H1 (cell line): ENCODE measurements around the gene HOXD11. TPM values are rescaled to one million over a fixed set of nuclear protein-coding genes. Genes with fewer than 3 reads are reported as not detected.

Source experiments
- CTCF ChIA-PET: fragments of 300-600 bp; sonication (Branson Sonifier 250); formaldehyde crosslinking; loops from one replicate; lab custom pipeline; 2021; ENCODE audit not compliant: partially characterized antibody; lab: Charles Lee
- POLR2A ChIA-PET: fragments of 300-600 bp; sonication (Branson Sonifier 250); formaldehyde crosslinking; loops from one replicate; lab custom pipeline; 2021; ENCODE audit warnings: inconsistent platforms; ENCODE audit not compliant: partially characterized antibody; lab: Charles Lee
- DNase-seq, 2 experiments: peaks; one replicate each; pipeline versions ENCODE4 v3.0.0 to v3.0.0-alpha.2; 2010 to 2022; ENCODE audit warnings: low spot score in 2 of 2, low read depth in 1 of 2, mixed read lengths in 1 of 2
- FAIRE-seq: peaks from 2 replicates; lab custom pipeline; 2011; peaks lifted over from hg19 to GRCh38; lab: Jason Lieb, UNC
- H2AFZ ChIP-seq: 2 replicates; pipeline ENCODE4 v1.8.1; 2012; ENCODE audit warnings: low read length, inconsistent platforms
- H2AK5ac ChIP-seq: 2 replicates; pipeline ENCODE4 v1.6.1; 2013; ENCODE audit warnings: low read depth, low read length
- H2BK120ac ChIP-seq: replicated peaks from 2 replicates; pipeline ENCODE3; 2013; ENCODE audit warnings: low read depth, low read length, inconsistent platforms
- H2BK12ac ChIP-seq: 2 replicates; pipeline ENCODE4 v1.6.1; 2013; ENCODE audit warnings: low read depth, low read length
- H2BK15ac ChIP-seq: 2 replicates; pipeline ENCODE4 v1.6.1; 2013; ENCODE audit warnings: low read length
- H2BK20ac ChIP-seq: 2 replicates; pipeline ENCODE4 v1.6.1; 2013; ENCODE audit warnings: low read length
- H2BK5ac ChIP-seq: 2 replicates; pipeline ENCODE4 v1.6.1; 2013; ENCODE audit warnings: low read depth, low read length
- H3K14ac ChIP-seq: 2 replicates; pipeline ENCODE4 v1.6.1; 2013; ENCODE audit warnings: inconsistent platforms; ENCODE audit not compliant: insufficient read length
- H3K18ac ChIP-seq: 2 replicates; pipeline ENCODE4 v1.6.1; 2013; ENCODE audit warnings: low read length; ENCODE audit errors: extremely low read depth
- H3K23ac ChIP-seq: 2 replicates; pipeline ENCODE4 v1.6.1; 2013; ENCODE audit warnings: inconsistent platforms; ENCODE audit not compliant: insufficient read length
- H3K23me2 ChIP-seq: 2 replicates; pipeline ENCODE4 v1.6.1; 2013; ENCODE audit warnings: low read depth, low read length
- H3K27ac ChIP-seq: 2 replicates; pipeline ENCODE4 v1.6.1; 2011; ENCODE audit warnings: low read depth, low read length, inconsistent platforms
- H3K27me3 ChIP-seq, 4 experiments: replicated peaks in 1 of 4; 1 replicate in 1 of 4; 2 replicates in 3 of 4; pipeline versions ENCODE4 v1.6.1 to v1.8.1; 2011 to 2013; ENCODE audit warnings: low read length in 3 of 4, mild to moderate bottlenecking in 3 of 4, inconsistent platforms in 2 of 4, mixed read lengths in 2 of 4, moderate library complexity in 1 of 4; ENCODE audit not compliant: control insufficient read depth in 3 of 4, insufficient read depth in 3 of 4; ENCODE audit errors: extremely low read depth in 1 of 4
- H3K36me3 ChIP-seq, 4 experiments: 2 replicates each; pipeline versions ENCODE4 v1.6.1 to v1.8.1; 2011 to 2013; ENCODE audit warnings: mild to moderate bottlenecking in 4 of 4, low read length in 3 of 4, moderate library complexity in 2 of 4, control low read depth in 1 of 4, inconsistent platforms in 1 of 4; ENCODE audit not compliant: insufficient read depth in 4 of 4, control insufficient read depth in 2 of 4
- H3K4ac ChIP-seq: replicated peaks from 2 replicates; pipeline ENCODE3; 2013; ENCODE audit warnings: low read length, low read depth, mixed read lengths, inconsistent platforms; ENCODE audit not compliant: insufficient read length
- H3K4me1 ChIP-seq, 4 experiments: replicated peaks in 1 of 4; 1 replicate in 1 of 4; 2 replicates in 3 of 4; pipeline versions ENCODE4 v1.6.1 to v1.8.1; 2011 to 2013; ENCODE audit warnings: low read length in 3 of 4, inconsistent platforms in 2 of 4, mixed read lengths in 1 of 4; ENCODE audit not compliant: insufficient read depth in 4 of 4, control insufficient read depth in 3 of 4
- H3K4me2 ChIP-seq, 2 experiments: 2 replicates each; pipeline versions ENCODE4 v1.6.1 to v1.8.1; 2011 to 2013; ENCODE audit warnings: low read depth in 2 of 2, low read length in 2 of 2, control low read depth in 1 of 2, inconsistent platforms in 1 of 2, mild to moderate bottlenecking in 1 of 2; ENCODE audit not compliant: insufficient read depth in 1 of 2
- H3K4me3 ChIP-seq, 4 experiments: fragments of 200-600, 300-600 bp in 1 of 4; sonication (generic), shearing (Covaris generic), sonication (Bioruptor Twin) in 1 of 4; 2 replicates each; pipeline versions ENCODE4 v1.5.1 to v1.8.1; 2011 to 2016; ENCODE audit warnings: low read length in 4 of 4, low read depth in 3 of 4, control low read depth in 2 of 4, inconsistent platforms in 2 of 4, mild to moderate bottlenecking in 2 of 4, mixed read lengths in 1 of 4, moderate library complexity in 1 of 4; ENCODE audit not compliant: insufficient read depth in 2 of 4; ENCODE audit errors: extremely low read depth in 1 of 4
- H3K56ac ChIP-seq: replicated peaks from 2 replicates; pipeline ENCODE3; 2013; ENCODE audit warnings: low read depth, mild to moderate bottlenecking, mixed read lengths, low read length, inconsistent platforms; ENCODE audit not compliant: insufficient read length
- H3K79me1 ChIP-seq: 2 replicates; pipeline ENCODE4 v1.6.1; 2013; ENCODE audit warnings: low read depth, low read length, control low read depth
- H3K79me2 ChIP-seq, 2 experiments: 2 replicates each; pipeline versions ENCODE4 v1.6.1 to v1.8.1; 2012 to 2013; ENCODE audit warnings: low read length in 2 of 2, mild to moderate bottlenecking in 2 of 2, inconsistent platforms in 1 of 2; ENCODE audit not compliant: insufficient read depth in 2 of 2, control insufficient read depth in 1 of 2
- H3K9ac ChIP-seq, 4 experiments: replicated peaks in 1 of 4; 1 replicate in 1 of 4; 2 replicates in 3 of 4; pipeline versions ENCODE4 v1.6.1 to v1.8.1; 2011 to 2013; ENCODE audit warnings: low read depth in 3 of 4, low read length in 3 of 4, control low read depth in 2 of 4, mild to moderate bottlenecking in 2 of 4, moderate library complexity in 2 of 4, inconsistent platforms in 1 of 4; ENCODE audit errors: extremely low read depth in 1 of 4
- H3K9me3 ChIP-seq, 2 experiments: 2 replicates each; pipeline versions ENCODE4 v1.6.1 to v1.8.1; 2012 to 2013; ENCODE audit warnings: mild to moderate bottlenecking in 2 of 2, moderate library complexity in 2 of 2, control low read depth in 1 of 2, inconsistent platforms in 1 of 2, low read depth in 1 of 2, low read length in 1 of 2, mixed read lengths in 1 of 2; ENCODE audit not compliant: insufficient read depth in 2 of 2
- H4K20me1 ChIP-seq, 2 experiments: replicated peaks in 1 of 2; 2 replicates each; pipeline versions ENCODE3 to v1.8.1; 2011 to 2013; ENCODE audit warnings: inconsistent platforms in 2 of 2, low read length in 2 of 2, mild to moderate bottlenecking in 1 of 2; ENCODE audit not compliant: insufficient read depth in 2 of 2, control insufficient read depth in 1 of 2
- H4K5ac ChIP-seq: 2 replicates; pipeline ENCODE4 v1.6.1; 2013; ENCODE audit warnings: low read length, low read depth, mixed read lengths, inconsistent platforms; ENCODE audit not compliant: insufficient read length
- H4K8ac ChIP-seq: 2 replicates; pipeline ENCODE4 v1.8.0; 2013; ENCODE audit warnings: mild to moderate bottlenecking, moderate library complexity, low read length, inconsistent platforms; ENCODE audit not compliant: insufficient read depth; ENCODE audit errors: extremely low read depth
- H4K91ac ChIP-seq: replicated peaks from 2 replicates; pipeline ENCODE3; 2013; ENCODE audit warnings: low read length, mixed read lengths, inconsistent platforms; ENCODE audit not compliant: insufficient read length
- CHD2 ChIP-seq: IDR thresholded peaks from 2 replicates; pipeline ENCODE4 v1.6.1; 2012; ENCODE audit warnings: low read length, improper control_type of control experiment
- EP300 ChIP-seq, 2 experiments: IDR thresholded peaks; 1 replicate in 1 of 2; 2 replicates in 1 of 2; pipeline ENCODE4 v1.6.1; 2011 to 2012; ENCODE audit warnings: low read depth in 2 of 2, low read length in 2 of 2, mild to moderate bottlenecking in 2 of 2, borderline replicate concordance in 1 of 2, inconsistent platforms in 1 of 2, moderate library complexity in 1 of 2
- EZH2 ChIP-seq: fragments of 200-600 bp; sonication (generic); IDR thresholded peaks from 2 replicates; pipeline ENCODE4 v1.7.1; 2012; ENCODE audit warnings: low read depth, mild to moderate bottlenecking, moderate library complexity, low read length, inconsistent platforms; ENCODE audit not compliant: severe bottlenecking
- RAD21 ChIP-seq, 2 experiments: IDR thresholded peaks in 1 of 2; conservative IDR thresholded peaks in 1 of 2; 2 replicates each; pipeline ENCODE4 v1.6.1; 2011; ENCODE audit warnings: low read depth in 2 of 2, low read length in 2 of 2, improper control_type of control experiment in 1 of 2, inconsistent platforms in 1 of 2, mild to moderate bottlenecking in 1 of 2, moderate library complexity in 1 of 2
- SP4 ChIP-seq: IDR thresholded peaks from 2 replicates; pipeline ENCODE4 v1.6.1; 2012; ENCODE audit warnings: low read length, inconsistent platforms
- WGBS, 2 experiments: shearing (Covaris generic) in 1 of 2; methylation state at CpG; one replicate each; pipeline versions ENCODE4 v1.1.6 to v1.1.7; 2013 to 2015; ENCODE audit warnings: low lambda C conversion rate in 2 of 2, mixed read lengths in 2 of 2, inconsistent platforms in 1 of 2, low coverage in 1 of 2, missing lambda C conversion rate in 1 of 2; ENCODE audit not compliant: insufficient replicate concordance in 2 of 2, insufficient coverage in 1 of 2, insufficient read length in 1 of 2; ENCODE audit errors: extremely low coverage in 1 of 2, missing lambda C conversion rate in 1 of 2; 5-methylcytosine and 5-hydroxymethylcytosine counted together
- polyA plus RNA-seq, 7 experiments: library from polyadenylated mRNA; depleted of rRNA in 3 of 7; stranded (reverse) in 5 of 7; unstranded in 2 of 7; fragments of >200 nt in 5 of 7; fragments of 200-250 nt in 2 of 7; gene quantifications; 1 replicate in 5 of 7; 2 replicates in 1 of 7; 4 replicates in 1 of 7; pipeline versions ENCODE4 v1.2.1 to v1.2.3, GENCODE V29; 2011 to 2013; ENCODE audit warnings: missing spikeins in 2 of 7, mixed read lengths in 2 of 7
- total RNA-seq: library from RNA; stranded (reverse); fragmentation: NEBNext Ultra II Directional; extraction: Animal tissue kit (Norgen Biotek cat#: 25700); gene quantifications from 2 replicates; pipeline ENCODE4 v1.2.1, GENCODE V29; 2021

The HOXD11 gene
- total and polyA plus RNA-seq, 2 of the 8 experiments (the other 6 are each of a cell fraction or from before 2014, with no cell fraction given) = not detected

DNA sequence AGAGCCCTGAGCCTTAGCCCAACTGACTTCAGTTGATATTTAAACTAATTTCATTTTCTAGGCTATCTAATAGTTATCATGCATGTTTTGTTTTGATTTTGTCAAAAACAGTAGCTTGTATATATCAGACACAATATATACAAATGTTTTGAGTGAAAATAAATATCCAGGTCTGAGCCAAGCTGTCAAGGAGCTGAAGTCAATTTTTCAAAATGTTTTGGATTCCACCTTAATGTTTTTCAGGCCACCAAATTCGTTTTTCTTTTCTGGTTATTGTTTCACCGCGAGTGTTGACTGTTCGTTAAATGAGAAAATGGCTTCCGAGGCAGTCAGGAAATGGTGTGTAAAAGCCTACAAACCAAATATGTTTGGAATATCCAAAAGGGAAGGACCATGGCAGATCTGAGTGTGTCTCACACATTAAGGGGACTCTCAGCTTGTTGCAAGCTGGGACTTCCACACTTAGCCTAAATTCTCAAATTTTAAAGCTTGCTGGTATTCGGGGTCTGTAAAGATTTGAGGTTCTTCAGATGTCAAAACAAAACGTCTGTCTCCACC, 4.7 kb upstream of the HOXD11 start:
- no peak overlapping the region for H2AFZ ChIP-seq
- H3K18ac ChIP-seq = no peak overlapping the region
- H2BK5ac ChIP-seq = no peak overlapping the region
- H3K23ac ChIP-seq = no peak overlapping the region
- FAIRE-seq (no peak), DNase-seq (no peak)
- no peak overlapping the region for H3K27ac ChIP-seq
- H3K4me2 ChIP-seq = no peak overlapping the region
- peaks cover 11 to 44% of the 10 kb centered on the region in 2 experiments for H4K20me1 ChIP-seq
- ChIA-PET POLR2A (no interaction called here), CTCF (interaction anchor here (0.7 to 4.6 kb wide), 11 partner anchors 9 to 59 kb away, joined by 3 to 20 read pairs (median 6); no protein-coding TSS in a partner anchor)
- peak overlapping the region; percentile 80; the same call in 1 of the 2 replicates for H2BK12ac ChIP-seq
- H3K4ac ChIP-seq = no peak overlapping the region
- H3K23me2 ChIP-seq = peaks cover 4% of the 10 kb centered on the region; the same call in 1 of the 2 replicates
- no peaks in the 10 kb centered on the region for H3K9me3 ChIP-seq
- H3K14ac ChIP-seq = no peak overlapping the region
- no peak overlapping the region for H2BK20ac ChIP-seq
- H2BK120ac ChIP-seq = no peak overlapping the region
- no peak overlapping the region for H4K5ac ChIP-seq
- no peak overlapping the region for H2AK5ac ChIP-seq
- no peaks in the 10 kb centered on the region for H3K79me1 ChIP-seq
- no peak overlapping the region for H3K4me3 ChIP-seq
- H3K36me3 ChIP-seq = no peaks in the 10 kb centered on the region; a peak in 1 of 8 replicates
- no peak overlapping the region for H4K8ac ChIP-seq
- peaks cover 0 to 35% (median 19%) of the 10 kb centered on the region in 4 experiments; a peak in 6 of 7 replicates for H3K4me1 ChIP-seq
- no peaks in the 10 kb centered on the region for H3K79me2 ChIP-seq
- no peak overlapping the region for H4K91ac ChIP-seq
- H2BK15ac ChIP-seq = no peak overlapping the region
- H3K9ac ChIP-seq = no peak overlapping the region
- no peak overlapping the region for H3K56ac ChIP-seq
- peaks cover 96 to 100% (median 99%) of the 10 kb centered on the region in 4 experiments for H3K27me3 ChIP-seq
- 33% methylated on average over 7 of the region's 7 CpGs; no CpG with 5 or more reads in 1 of the 2 experiments for WGBS, 2 experiments
- TF ChIP-seq EP300 (IDR thresholded peaks at IDR 0.05; ENCODE audit: borderline replicate concordance in 1 of 2, low read depth in 2 of 2, low read length in 2 of 2) (no peak), SP4 (no peak), EZH2 (peak; percentile 79), RAD21 (IDR thresholded peaks at IDR 0.05 in 1 of 2, conservative IDR thresholded peaks at IDR 0.05 in 1 of 2; ENCODE audit: low read depth in 2 of 2, low read length in 2 of 2) (no peak), CHD2 (no peak)
